Measurements from ENCODE around the gene TMEM11.

Gene TMEM11

GRCh38 chr17:21214015-21214776 lies at the start of gene TMEM11:
TSS of gene TMEM11 (minus strand) at chr17:21214161. CDS start at chr17:21214152, 9 bp downstream.
- DNase-seq, result peak; percentile 96

GRCh38 chr17:21263376-21263775 lies 49.4 kb upstream of the TMEM11 start:
- DNase-seq, result no peak

GRCh38 chr17:21262259-21262993 lies 48.5 kb upstream of the TMEM11 start:
- DNase-seq, result no peak

- DNase-seq, result no peak
These were observed 44.6 kb upstream of the TMEM11 start for GRCh38 chr17:21258593-21258992.

- DNase-seq, result no peak
These were observed 39.9 kb upstream of the TMEM11 start for GRCh38 chr17:21253646-21254441.

- DNase-seq, result peak; percentile 85
These were observed 39.1 kb upstream of the TMEM11 start, which contains the start of gene NATD1 for GRCh38 chr17:21252796-21253645. TSS of gene NATD1 (minus strand) at chr17:21253410. CDS start at chr17:21253264, 146 bp downstream.

- DNase-seq, result no peak
These were observed 38.4 kb upstream of the TMEM11 start for GRCh38 chr17:21252289-21252795.

- DNase-seq, result no peak
These were observed 37.5 kb upstream of the TMEM11 start for GRCh38 chr17:21251337-21252010.

GRCh38 chr17:21250854-21251253 lies 36.9 kb upstream of the TMEM11 start:
- DNase-seq, result no peak

- no peak for DNase-seq
These were observed 36.2 kb upstream of the TMEM11 start for GRCh38 chr17:21249920-21250703.

- DNase-seq, result no peak
These were observed 35.3 kb upstream of the TMEM11 start for GRCh38 chr17:21249086-21249795.

- no peak for DNase-seq
These were observed 34.5 kb upstream of the TMEM11 start for GRCh38 chr17:21248500-21248899.

- DNase-seq, result no peak
These were observed 33.7 kb upstream of the TMEM11 start for GRCh38 chr17:21247552-21248258.

GRCh38 chr17:21246698-21247097 lies 32.7 kb upstream of the TMEM11 start:
- no peak for DNase-seq

GRCh38 chr17:21245639-21246084 lies 31.7 kb upstream of the TMEM11 start:
- no peak for DNase-seq

GRCh38 chr17:21243516-21244303 lies 29.7 kb upstream of the TMEM11 start:
- DNase-seq, result no peak

GRCh38 chr17:21242780-21243515 lies 29.0 kb upstream of the TMEM11 start:
- no peak for DNase-seq
